Measurements from ENCODE around the gene DUSP28. TPM values are rescaled to one million over a fixed set of nuclear protein-coding genes. Genes with fewer than 3 reads are reported as not detected.

Gene DUSP28
- total RNA-seq, 1 experiment from 2014 or later, result 10.9 TPM

GRCh38 chr2:240568678-240569522 is 8.7 kb downstream of the DUSP28 start:
- peaks cover 50% of the 10 kb centered on the region for H3K79me2 ChIP-seq (ENCODE audit: low read depth)
- H2AFZ ChIP-seq, result no peak overlapping the region
- DNase-seq, result peak in 1 of 2 experiments; percentile 76
- POLR2A ChIA-PET (ENCODE audit: unreplicated experiment), result interaction anchor here (0.5 kb wide), 1 partner anchor 9 kb away, joined by 3 read pairs; no protein-coding TSS in a partner anchor
- no peaks in the 10 kb centered on the region for H3K9me2 ChIP-seq (ENCODE audit: insufficient read depth)
- peaks cover 18% of the 10 kb centered on the region for H3F3A ChIP-seq (ENCODE audit: insufficient read depth, low read depth)
- no TSS peak for BruUV-seq (replicated peaks)
- no peak overlapping the region for H3K27ac ChIP-seq
- no peak; the same call in 1 of the 2 replicates for TF ChIP-seq CTCF (conservative IDR thresholded peaks at IDR 0.05)
- TF ChIP-seq EZH2 (IDR thresholded peaks at IDR 0.05; ENCODE audit: low read depth), result no peak
- H4K20me1 ChIP-seq (ENCODE audit: insufficient read depth), result peaks cover 44% of the 10 kb centered on the region
- H3K36me3 ChIP-seq (ENCODE audit: low read depth), result no peaks in the 10 kb centered on the region
- H3K4me1 ChIP-seq (replicated peaks; ENCODE audit: insufficient read depth), result peaks cover 49% of the 10 kb centered on the region
- H3K9me3 ChIP-seq (ENCODE audit: insufficient read depth, low read depth), result no peaks in the 10 kb centered on the region
- intact Hi-C loops (cut with micrococcal nuclease; ENCODE audit: unreplicated experiment), result loop anchor here (5.0 to 10.0 kb wide), 7 partner anchors 57 to 504 kb away; partner anchors contain the start of gene GPC1
- H3K27me3 ChIP-seq (ENCODE audit: insufficient read depth, low read depth), result no peaks in the 10 kb centered on the region
- peak overlapping the region; percentile 99 for H3K4me2 ChIP-seq
- CTCF ChIA-PET, result interaction anchor here (0.6 to 0.8 kb wide), 3 partner anchors 8 to 802 kb away, joined by 3 to 9 read pairs (median 7); no protein-coding TSS in a partner anchor
- H3K4me3 ChIP-seq, result peak overlapping the region; percentile 81

GRCh38 chr2:240569523-240569997 is 9.4 kb downstream of the DUSP28 start:
- Histone ChIP-seq H3K27ac (no peak overlapping the region), H3K27me3 (ENCODE audit: insufficient read depth, low read depth) (no peaks in the 10 kb centered on the region), H3K4me1 (replicated peaks; ENCODE audit: insufficient read depth) (peaks cover 43% of the 10 kb centered on the region), H3K36me3 (ENCODE audit: low read depth) (no peaks in the 10 kb centered on the region), H3F3A (ENCODE audit: insufficient read depth, low read depth) (peaks cover 15% of the 10 kb centered on the region), H3K4me3 (peak overlapping the region; percentile 81), H3K4me2 (peak overlapping the region; percentile 99), H3K9me2 (ENCODE audit: insufficient read depth) (no peaks in the 10 kb centered on the region), H3K9me3 (ENCODE audit: insufficient read depth, low read depth) (no peaks in the 10 kb centered on the region), H3K79me2 (ENCODE audit: low read depth) (peaks cover 43% of the 10 kb centered on the region), H4K20me1 (ENCODE audit: insufficient read depth) (peaks cover 51% of the 10 kb centered on the region), H2AFZ (no peak overlapping the region)
- intact Hi-C loops (cut with micrococcal nuclease; ENCODE audit: unreplicated experiment), result loop anchor here (5.0 to 10.0 kb wide), 7 partner anchors 57 to 505 kb away; partner anchors contain the start of gene GPC1
- TSS peak; percentile 14 for BruUV-seq (replicated peaks)
- ChIA-PET POLR2A (ENCODE audit: unreplicated experiment) (interaction anchor here (0.5 kb wide), 1 partner anchor 9 kb away, joined by 3 read pairs; no protein-coding TSS in a partner anchor), CTCF (interaction anchor here (0.6 to 0.8 kb wide), 3 partner anchors 8 to 802 kb away, joined by 3 to 9 read pairs (median 7); no protein-coding TSS in a partner anchor)
- DNase-seq, result no peak
- TF ChIP-seq EZH2 (IDR thresholded peaks at IDR 0.05; ENCODE audit: low read depth), result no peak

GRCh38 chr2:240569998-240570530 is 9.9 kb downstream of the DUSP28 start:
- TF ChIP-seq CTCF (conservative IDR thresholded peaks at IDR 0.05) (no peak), EZH2 (IDR thresholded peaks at IDR 0.05; ENCODE audit: low read depth) (no peak)
- POLR2A ChIA-PET (ENCODE audit: unreplicated experiment), result no interaction called here
- Histone ChIP-seq H3K27me3 (ENCODE audit: insufficient read depth, low read depth) (no peaks in the 10 kb centered on the region), H3K4me2 (peak overlapping the region; percentile 99), H3K9me3 (ENCODE audit: insufficient read depth, low read depth) (no peaks in the 10 kb centered on the region), H4K20me1 (ENCODE audit: insufficient read depth) (peaks cover 51% of the 10 kb centered on the region), H3K9me2 (ENCODE audit: insufficient read depth) (no peaks in the 10 kb centered on the region), H3K36me3 (ENCODE audit: low read depth) (no peaks in the 10 kb centered on the region), H3K79me2 (ENCODE audit: low read depth) (peaks cover 38% of the 10 kb centered on the region), H3K27ac (no peak overlapping the region), H3K4me1 (replicated peaks; ENCODE audit: insufficient read depth) (peaks cover 38% of the 10 kb centered on the region), H3F3A (ENCODE audit: insufficient read depth, low read depth) (peaks cover 10% of the 10 kb centered on the region), H3K4me3 (peak overlapping the region; percentile 81; the same call in 1 of the 2 replicates), H2AFZ (no peak overlapping the region)
- intact Hi-C loops (cut with micrococcal nuclease; ENCODE audit: unreplicated experiment), result loop anchor here (5.0 to 10.0 kb wide), 7 partner anchors 58 to 505 kb away; partner anchors contain the start of gene GPC1
- BruUV-seq (replicated peaks), result no TSS peak
- peak in 1 of 2 experiments; percentile 74 for DNase-seq
- CTCF ChIA-PET, result no interaction called here
